Left ventricle myocardium inferior (tissue), 1 donor: ENCODE results near the gene PITPNC1. TPM values are rescaled to one million over a fixed set of nuclear protein-coding genes. Genes with fewer than 3 reads are reported as not detected.

Experiments used
- DNase-seq: peaks from one replicate; pipeline ENCODE4 v3.0.0-alpha.2; 2020
- H3K27ac ChIP-seq: fragments of 200-600 bp; replicated peaks from 2 replicates; pipeline ENCODE4 v1.8.0; 2021
- H3K27me3 ChIP-seq: fragments of 200-600 bp; 2 replicates; pipeline ENCODE4 v1.8.0; 2021; ENCODE audit warnings: low read depth
- H3K36me3 ChIP-seq: fragments of 200-600 bp; 2 replicates; pipeline ENCODE4 v1.8.0; 2021
- H3K4me1 ChIP-seq: fragments of 200-600 bp; 2 replicates; pipeline ENCODE4 v1.8.0; 2021
- H3K4me3 ChIP-seq: fragments of 200-600 bp; 2 replicates; pipeline ENCODE4 v1.8.0; 2021; ENCODE audit warnings: mild to moderate bottlenecking, moderate library complexity
- H3K9me3 ChIP-seq: fragments of 200-600 bp; replicated peaks from 2 replicates; pipeline ENCODE4 v1.8.0; 2021
- intact Hi-C: fragments of 100-400 bp; cut with micrococcal nuclease; formaldehyde crosslinking; loops from one replicate; pipeline ENCODE4 v1.11.0; 2022
- total RNA-seq: library from RNA; stranded (reverse); fragmentation: NEBNext Ultra II Directional; extraction: Animal tissue kit (Norgen Biotek cat#: 25700); gene quantifications from one replicate; pipeline ENCODE4 v1.2.1, GENCODE V29; 2021
- TF ChIP-seq, protein P1 (sequence below): fragments of 200-600 bp; IDR thresholded peaks from 2 replicates; pipeline ENCODE4 v1.8.0; 2021; ENCODE audit warnings: antibody characterized with exemption, mild to moderate bottlenecking, borderline replicate concordance
- donor health status: DM: no; HTN: yes; CAD: no; lungs with severe emphysema.

PITPNC1 gene
- total RNA-seq, 1 donor from 2014 or later, result 8.1 TPM

GRCh38 chr17:67411397-67411796 is 34.3 kb downstream of the PITPNC1 start:
- Histone ChIP-seq H3K4me1 (peaks cover 19% of the 10 kb centered on the region), H3K27ac (no peak overlapping the region), H3K4me3 (no peak overlapping the region), H3K9me3 (peaks cover 4% of the 10 kb centered on the region), H3K27me3 (no peaks in the 10 kb centered on the region), H3K36me3 (no peaks in the 10 kb centered on the region)
- DNase-seq, result no peak
- intact Hi-C loops, result loop anchor here (10.0 kb wide), 1 partner anchor 213 kb away; no protein-coding TSS in a partner anchor
- TF ChIP-seq, protein P1, sequence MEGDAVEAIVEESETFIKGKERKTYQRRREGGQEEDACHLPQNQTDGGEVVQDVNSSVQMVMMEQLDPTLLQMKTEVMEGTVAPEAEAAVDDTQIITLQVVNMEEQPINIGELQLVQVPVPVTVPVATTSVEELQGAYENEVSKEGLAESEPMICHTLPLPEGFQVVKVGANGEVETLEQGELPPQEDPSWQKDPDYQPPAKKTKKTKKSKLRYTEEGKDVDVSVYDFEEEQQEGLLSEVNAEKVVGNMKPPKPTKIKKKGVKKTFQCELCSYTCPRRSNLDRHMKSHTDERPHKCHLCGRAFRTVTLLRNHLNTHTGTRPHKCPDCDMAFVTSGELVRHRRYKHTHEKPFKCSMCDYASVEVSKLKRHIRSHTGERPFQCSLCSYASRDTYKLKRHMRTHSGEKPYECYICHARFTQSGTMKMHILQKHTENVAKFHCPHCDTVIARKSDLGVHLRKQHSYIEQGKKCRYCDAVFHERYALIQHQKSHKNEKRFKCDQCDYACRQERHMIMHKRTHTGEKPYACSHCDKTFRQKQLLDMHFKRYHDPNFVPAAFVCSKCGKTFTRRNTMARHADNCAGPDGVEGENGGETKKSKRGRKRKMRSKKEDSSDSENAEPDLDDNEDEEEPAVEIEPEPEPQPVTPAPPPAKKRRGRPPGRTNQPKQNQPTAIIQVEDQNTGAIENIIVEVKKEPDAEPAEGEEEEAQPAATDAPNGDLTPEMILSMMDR, result no peak

GRCh38 chr17:67412032-67412431 is 35.0 kb downstream of the PITPNC1 start:
- H3K27me3 ChIP-seq, result no peaks in the 10 kb centered on the region
- TF ChIP-seq, protein P1, result no peak
- no peak for DNase-seq
- peaks cover 19% of the 10 kb centered on the region for H3K4me1 ChIP-seq
- no peak overlapping the region for H3K27ac ChIP-seq
- intact Hi-C loops, result loop anchor here (10.0 kb wide), 1 partner anchor 213 kb away; no protein-coding TSS in a partner anchor
- H3K36me3 ChIP-seq, result no peaks in the 10 kb centered on the region
- no peak overlapping the region for H3K4me3 ChIP-seq
- H3K9me3 ChIP-seq, result peaks cover 4% of the 10 kb centered on the region

GRCh38 chr17:67412941-67413340 is 35.9 kb downstream of the PITPNC1 start:
- Histone ChIP-seq H3K4me3 (no peak overlapping the region), H3K9me3 (peaks cover 4% of the 10 kb centered on the region), H3K4me1 (peaks cover 19% of the 10 kb centered on the region), H3K27ac (no peak overlapping the region), H3K36me3 (no peaks in the 10 kb centered on the region), H3K27me3 (no peaks in the 10 kb centered on the region)
- DNase-seq, result no peak
- TF ChIP-seq, protein P1, result no peak
- intact Hi-C loops, result loop anchor here (10.0 kb wide), 1 partner anchor 212 kb away; no protein-coding TSS in a partner anchor

DNA sequence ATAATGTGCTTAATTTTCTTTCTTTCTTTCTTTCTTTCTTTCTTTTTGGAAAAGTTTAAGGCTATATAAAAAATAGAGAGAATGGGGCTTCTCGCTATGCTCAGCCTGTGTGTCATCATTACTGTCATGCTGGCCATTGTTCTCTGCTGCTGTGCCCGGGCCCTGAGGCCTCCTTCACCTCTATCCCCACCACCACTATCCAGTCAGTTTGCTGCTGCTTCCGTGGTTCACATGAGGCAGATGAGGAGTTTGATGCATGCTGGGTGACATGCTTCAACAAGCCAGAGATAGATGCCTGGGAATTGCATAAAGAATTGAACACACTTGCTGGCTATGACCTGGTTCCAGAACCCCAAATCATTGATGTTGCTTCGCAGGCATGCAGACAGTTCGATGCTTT is 36.3 kb downstream of the PITPNC1 start:
- Histone ChIP-seq H3K4me3 (no peak overlapping the region), H3K27ac (no peak overlapping the region), H3K4me1 (peaks cover 19% of the 10 kb centered on the region), H3K9me3 (peaks cover 4% of the 10 kb centered on the region), H3K36me3 (no peaks in the 10 kb centered on the region), H3K27me3 (no peaks in the 10 kb centered on the region)
- TF ChIP-seq, protein P1, result no peak
- intact Hi-C loops, result loop anchor here (10.0 kb wide), 1 partner anchor 211 kb away; no protein-coding TSS in a partner anchor
- no peak for DNase-seq

DNA sequence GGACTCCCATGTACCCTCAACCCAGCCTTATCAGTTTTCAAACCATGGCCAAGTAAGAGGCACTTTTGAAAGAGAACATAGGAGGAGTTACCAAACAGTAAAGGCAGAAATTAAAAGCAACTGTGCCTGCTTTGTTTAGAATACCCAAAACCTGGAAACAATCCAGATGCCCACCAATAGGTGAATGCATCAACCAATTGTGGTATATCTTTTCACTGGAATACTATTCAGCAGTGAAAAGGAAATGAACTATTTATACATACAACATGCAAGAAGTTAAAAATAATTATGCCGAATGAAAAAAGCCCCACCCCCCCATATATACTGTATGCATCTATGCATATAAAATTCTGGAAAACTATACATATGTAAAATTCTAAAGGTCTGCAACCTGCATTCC is 37.0 kb downstream of the PITPNC1 start:
- no peaks in the 10 kb centered on the region for H3K27me3 ChIP-seq
- intact Hi-C loops, result loop anchor here (10.0 kb wide), 1 partner anchor 211 kb away; no protein-coding TSS in a partner anchor
- H3K4me3 ChIP-seq, result no peak overlapping the region
- H3K27ac ChIP-seq, result no peak overlapping the region
- peaks cover 4% of the 10 kb centered on the region for H3K9me3 ChIP-seq
- peaks cover 25% of the 10 kb centered on the region for H3K4me1 ChIP-seq
- DNase-seq, result no peak
- no peaks in the 10 kb centered on the region for H3K36me3 ChIP-seq
- TF ChIP-seq, protein P1, result no peak
